Activated naive CD4-positive, alpha-beta T cell treated with anti-CD3 and anti-CD28 coated beads, Interleukin-2, amount 10 ng/mL, durations not matched to agents 7 days and 5 days (primary cell): ENCODE measurements around the gene MCOLN1.
"Not testable (repeated sequence)": the region's sequence is repeated elsewhere in the genome, so short reads cannot be mapped to it uniquely, and the experiment has no call there.

ENCODE experiments used
- CTCF ChIA-PET: fragments of 350-600 bp; sonication (Branson Sonifier 250); formaldehyde crosslinking; loops from one replicate; lab custom pipeline; 2021; ENCODE audit warnings: antibody characterized with exemption; lab: Charles Lee
- DNase-seq: peaks from one replicate; pipeline ENCODE4 v3.0.0-alpha.2; 2020
- H3K27ac Mint-ChIP-seq: one replicate; pipeline ENCODE4 v1.8.0; 2021; ENCODE audit warnings: mild to moderate bottlenecking, moderate library complexity, mixed read lengths
- H3K27me3 Mint-ChIP-seq: one replicate; pipeline ENCODE4 v1.8.0; 2021; ENCODE audit warnings: mild to moderate bottlenecking, mixed read lengths
- H3K36me3 Mint-ChIP-seq: one replicate; pipeline ENCODE4 v1.8.0; 2021; ENCODE audit warnings: mixed read lengths
- H3K4me1 Mint-ChIP-seq: one replicate; pipeline ENCODE4 v1.8.0; 2021; ENCODE audit warnings: mixed read lengths
- H3K4me3 Mint-ChIP-seq: one replicate; pipeline ENCODE4 v1.8.0; 2021; ENCODE audit warnings: mild to moderate bottlenecking, moderate library complexity, mixed read lengths
- H3K9me3 Mint-ChIP-seq: one replicate; pipeline ENCODE4 v1.8.0; 2021; ENCODE audit warnings: mixed read lengths

Gene MCOLN1

GRCh38 chr19:7575434-7576040, 53.1 kb downstream of the MCOLN1 start:
- Mint-ChIP-seq H3K9me3 (no peaks in the 10 kb centered on the region), H3K4me1 (no peaks in the 10 kb centered on the region), H3K27me3 (peaks cover 25% of the 10 kb centered on the region), H3K27ac (no peak overlapping the region), H3K36me3 (no peaks in the 10 kb centered on the region), H3K4me3 (no peak overlapping the region)
- DNase-seq, result no peak
- CTCF ChIA-PET, result no interaction called here

- H3K4me3 Mint-ChIP-seq, DNase-seq, H3K36me3 Mint-ChIP-seq, H3K27ac Mint-ChIP-seq, H3K9me3 Mint-ChIP-seq, H3K4me1 Mint-ChIP-seq: not testable (repeated sequence)
- CTCF ChIA-PET, result interaction anchor here (2.5 kb wide), 1 partner anchor 9 kb away, joined by 6 read pairs; no protein-coding TSS in a partner anchor
- peaks cover 27% of the 10 kb centered on the region for H3K27me3 Mint-ChIP-seq
These were observed 55.0 kb downstream of the MCOLN1 start for GRCh38 chr19:7577422-7577821.

DNA sequence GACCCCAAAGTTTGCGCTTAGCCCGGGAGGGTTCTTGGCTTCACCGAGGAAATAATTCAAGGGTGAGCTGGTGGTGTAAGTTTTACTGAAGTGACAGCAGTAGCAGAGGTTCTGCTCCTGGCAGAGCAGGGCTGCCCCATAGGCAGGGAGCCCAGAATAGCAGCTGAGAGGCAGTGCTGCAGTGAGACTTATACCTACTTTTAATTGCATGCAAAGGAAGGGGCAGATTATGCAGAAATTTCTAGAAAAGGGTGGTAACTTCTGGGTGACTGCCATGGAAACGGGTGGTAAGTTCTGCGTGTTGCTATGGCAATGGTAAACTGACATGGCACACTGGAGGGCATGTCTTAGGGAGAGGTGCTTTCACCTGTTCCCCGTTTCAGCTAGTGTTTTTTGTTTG, 55.7 kb downstream of the MCOLN1 start:
- no peaks in the 10 kb centered on the region for H3K9me3 Mint-ChIP-seq
- DNase-seq, result no peak
- H3K27ac Mint-ChIP-seq, result no peak overlapping the region
- no peaks in the 10 kb centered on the region for H3K36me3 Mint-ChIP-seq
- H3K27me3 Mint-ChIP-seq, result peaks cover 30% of the 10 kb centered on the region
- no peaks in the 10 kb centered on the region for H3K4me1 Mint-ChIP-seq
- CTCF ChIA-PET, result interaction anchor here (2.5 kb wide), 1 partner anchor 10 kb away, joined by 6 read pairs; no protein-coding TSS in a partner anchor
- no peak overlapping the region for H3K4me3 Mint-ChIP-seq

DNA sequence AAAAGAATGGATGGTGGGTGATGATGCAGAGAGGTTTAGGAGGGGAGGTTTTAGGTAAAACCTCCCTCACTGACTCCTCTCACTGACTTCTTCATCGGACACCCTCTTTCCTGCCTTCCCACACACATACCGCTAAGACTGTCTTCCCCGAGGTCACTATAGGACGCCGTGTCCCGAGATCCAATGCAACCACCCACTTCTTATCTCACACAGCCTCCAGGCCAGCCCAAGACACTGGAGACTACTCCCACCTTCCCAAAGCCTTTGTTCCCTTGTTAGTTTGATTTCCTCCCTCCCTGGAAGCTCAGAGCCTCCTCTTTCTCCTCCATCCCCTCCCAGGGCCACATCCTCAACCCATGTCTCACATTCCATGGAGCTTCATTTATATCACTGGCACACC, 56.8 kb downstream of the MCOLN1 start:
- H3K9me3 Mint-ChIP-seq, result no peaks in the 10 kb centered on the region
- CTCF ChIA-PET, result interaction anchor here (1.8 kb wide), 1 partner anchor 11 kb away, joined by 7 read pairs; no protein-coding TSS in a partner anchor
- no peak for DNase-seq

GRCh38 chr19:7582446-7582845, 60.0 kb downstream of the MCOLN1 start:
- no peak overlapping the region for H3K27ac Mint-ChIP-seq
- no peak overlapping the region for H3K4me3 Mint-ChIP-seq
- H3K36me3 Mint-ChIP-seq, result no peaks in the 10 kb centered on the region
- no peaks in the 10 kb centered on the region for H3K9me3 Mint-ChIP-seq
- DNase-seq, result no peak
- no peaks in the 10 kb centered on the region for H3K4me1 Mint-ChIP-seq
- CTCF ChIA-PET, result interaction anchor here (1.3 kb wide), 1 partner anchor 14 kb away, joined by 7 read pairs; no protein-coding TSS in a partner anchor
- H3K27me3 Mint-ChIP-seq, result peaks cover 31% of the 10 kb centered on the region

More for the DNA sequence above, 56.8 kb downstream of the MCOLN1 start:
- Mint-ChIP-seq H3K36me3 (no peaks in the 10 kb centered on the region), H3K4me1 (no peaks in the 10 kb centered on the region), H3K27me3 (peaks cover 30% of the 10 kb centered on the region), H3K27ac (no peak overlapping the region), H3K4me3 (no peak overlapping the region)
